ENCODE data around the gene RAMAC.

DNA sequence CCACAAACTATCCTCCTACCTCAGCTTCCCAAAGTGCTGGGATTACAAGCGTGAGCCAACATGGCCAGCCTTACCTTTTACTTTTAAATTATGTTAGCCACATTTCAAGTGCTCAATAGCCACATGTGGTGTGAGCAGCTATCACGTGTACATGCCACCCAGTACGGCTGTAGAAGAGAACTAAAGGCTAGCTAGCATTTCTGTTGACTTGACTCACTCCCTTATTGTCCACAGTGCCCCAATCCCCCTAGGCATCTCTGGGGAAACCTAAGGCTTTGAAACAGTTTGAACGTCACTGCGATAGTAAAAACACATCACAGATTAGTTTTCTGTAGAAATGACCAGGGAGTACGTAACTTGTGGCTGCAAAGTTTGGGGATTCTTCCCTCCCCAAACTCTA, 13.4 kb downstream of the RAMAC start:
- TF ChIP-seq, protein P1, sequence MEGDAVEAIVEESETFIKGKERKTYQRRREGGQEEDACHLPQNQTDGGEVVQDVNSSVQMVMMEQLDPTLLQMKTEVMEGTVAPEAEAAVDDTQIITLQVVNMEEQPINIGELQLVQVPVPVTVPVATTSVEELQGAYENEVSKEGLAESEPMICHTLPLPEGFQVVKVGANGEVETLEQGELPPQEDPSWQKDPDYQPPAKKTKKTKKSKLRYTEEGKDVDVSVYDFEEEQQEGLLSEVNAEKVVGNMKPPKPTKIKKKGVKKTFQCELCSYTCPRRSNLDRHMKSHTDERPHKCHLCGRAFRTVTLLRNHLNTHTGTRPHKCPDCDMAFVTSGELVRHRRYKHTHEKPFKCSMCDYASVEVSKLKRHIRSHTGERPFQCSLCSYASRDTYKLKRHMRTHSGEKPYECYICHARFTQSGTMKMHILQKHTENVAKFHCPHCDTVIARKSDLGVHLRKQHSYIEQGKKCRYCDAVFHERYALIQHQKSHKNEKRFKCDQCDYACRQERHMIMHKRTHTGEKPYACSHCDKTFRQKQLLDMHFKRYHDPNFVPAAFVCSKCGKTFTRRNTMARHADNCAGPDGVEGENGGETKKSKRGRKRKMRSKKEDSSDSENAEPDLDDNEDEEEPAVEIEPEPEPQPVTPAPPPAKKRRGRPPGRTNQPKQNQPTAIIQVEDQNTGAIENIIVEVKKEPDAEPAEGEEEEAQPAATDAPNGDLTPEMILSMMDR (IDR thresholded peaks at IDR 0.05; ENCODE audit: borderline replicate concordance, extremely low read depth, low read length, poor library complexity, severe bottlenecking): no peak
- TF ChIP-seq EZH2 (IDR thresholded peaks at IDR 0.05; ENCODE audit: borderline replicate concordance, low read depth, low read length, severe bottlenecking): no peak

Data from DND-41 (cell line).